Measurements from ENCODE around the gene SCO1. TPM values are rescaled to one million over a fixed set of nuclear protein-coding genes. Genes with fewer than 3 reads are reported as not detected.

SCO1 gene
- polyA plus RNA-seq, 2 donors: 4.9 to 14.3 TPM

GRCh38 chr17:10666906-10667305 lies 30.4 kb downstream of the SCO1 start:
- H3K27ac ChIP-seq (ENCODE audit: low read depth in 2 of 2, low read length in 1 of 2): no peak overlapping the region
- no peaks in the 10 kb centered on the region for H3K27me3 ChIP-seq (ENCODE audit: control insufficient read depth in 1 of 2, insufficient read depth in 2 of 2, low read length in 2 of 2)
- H3K9me3 ChIP-seq (ENCODE audit: control insufficient read depth in 2 of 2, insufficient read depth in 1 of 2, low read depth in 1 of 2, low read length in 1 of 2): no peaks in the 10 kb centered on the region
- H3K4me1 ChIP-seq (ENCODE audit: control insufficient read depth in 2 of 2, insufficient read depth in 2 of 2, low read length in 1 of 2): no peaks in the 10 kb centered on the region
- no peaks in the 10 kb centered on the region for H3K36me3 ChIP-seq (ENCODE audit: control insufficient read depth in 2 of 2, insufficient read depth in 2 of 2, low read length in 1 of 2)
- WGBS, 2 donors: 80 to 84% methylated on average over 5 of the region's 5 CpGs
- H3K4me3 ChIP-seq (ENCODE audit: low read depth in 1 of 2, low read length in 2 of 2): no peak overlapping the region

DNA sequence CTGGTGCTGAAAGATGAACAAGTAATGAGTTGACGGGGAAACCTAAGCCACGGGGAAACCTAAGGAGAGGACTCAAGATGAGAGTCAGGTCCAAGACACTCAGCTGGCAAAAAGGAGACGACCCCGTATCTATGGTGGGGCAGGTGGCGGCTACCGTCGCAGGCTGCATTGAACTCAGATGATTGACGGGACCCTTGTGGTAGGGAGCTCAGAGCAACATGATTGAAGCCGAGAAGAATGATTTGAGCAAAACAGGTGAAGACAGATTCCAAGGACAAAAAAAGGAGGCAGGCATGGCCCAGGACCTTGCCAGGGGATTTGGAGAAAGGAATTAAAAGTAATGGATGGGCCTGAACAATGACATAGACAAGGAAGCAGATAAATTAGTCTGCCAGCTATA lies 32.8 kb downstream of the SCO1 start:
- Histone ChIP-seq H3K36me3 (ENCODE audit: control insufficient read depth in 2 of 2, insufficient read depth in 2 of 2, low read length in 1 of 2) (peaks cover 0 to 5% of the 10 kb centered on the region in 2 donors), H3K4me1 (ENCODE audit: control insufficient read depth in 2 of 2, insufficient read depth in 2 of 2, low read length in 1 of 2) (no peaks in the 10 kb centered on the region), H3K27ac (ENCODE audit: low read depth in 2 of 2, low read length in 1 of 2) (no peak overlapping the region), H3K4me3 (ENCODE audit: low read depth in 1 of 2, low read length in 2 of 2) (no peak overlapping the region), H3K27me3 (ENCODE audit: control insufficient read depth in 1 of 2, insufficient read depth in 2 of 2, low read length in 2 of 2) (no peaks in the 10 kb centered on the region), H3K9me3 (ENCODE audit: control insufficient read depth in 2 of 2, insufficient read depth in 1 of 2, low read depth in 1 of 2, low read length in 1 of 2) (no peaks in the 10 kb centered on the region)
- 86 to 88% methylated on average over 9 of the region's 9 CpGs for WGBS, 2 donors

- H3K4me1 ChIP-seq (ENCODE audit: control insufficient read depth in 2 of 2, insufficient read depth in 2 of 2, low read length in 1 of 2): no peaks in the 10 kb centered on the region
- WGBS, 2 donors: 90 to 92% methylated on average over 6 of the region's 6 CpGs
- H3K27ac ChIP-seq (ENCODE audit: low read depth in 2 of 2, low read length in 1 of 2): no peak overlapping the region
- no peaks in the 10 kb centered on the region for H3K27me3 ChIP-seq (ENCODE audit: control insufficient read depth in 1 of 2, insufficient read depth in 2 of 2, low read length in 2 of 2)
- no peaks in the 10 kb centered on the region for H3K9me3 ChIP-seq (ENCODE audit: control insufficient read depth in 2 of 2, insufficient read depth in 1 of 2, low read depth in 1 of 2, low read length in 1 of 2)
- peaks cover 0 to 6% of the 10 kb centered on the region in 2 donors for H3K36me3 ChIP-seq (ENCODE audit: control insufficient read depth in 2 of 2, insufficient read depth in 2 of 2, low read length in 1 of 2)
- no peak overlapping the region for H3K4me3 ChIP-seq (ENCODE audit: low read depth in 1 of 2, low read length in 2 of 2)
Observed at GRCh38 chr17:10663231-10663630, 34.1 kb downstream of the SCO1 start.

GRCh38 chr17:10661437-10661836 lies 35.9 kb downstream of the SCO1 start:
- Histone ChIP-seq H3K9me3 (ENCODE audit: control insufficient read depth in 2 of 2, insufficient read depth in 1 of 2, low read depth in 1 of 2, low read length in 1 of 2) (no peaks in the 10 kb centered on the region), H3K36me3 (ENCODE audit: control insufficient read depth in 2 of 2, insufficient read depth in 2 of 2, low read length in 1 of 2) (peaks cover 0 to 6% of the 10 kb centered on the region in 2 donors), H3K4me1 (ENCODE audit: control insufficient read depth in 2 of 2, insufficient read depth in 2 of 2, low read length in 1 of 2) (no peaks in the 10 kb centered on the region), H3K27me3 (ENCODE audit: control insufficient read depth in 1 of 2, insufficient read depth in 2 of 2, low read length in 2 of 2) (no peaks in the 10 kb centered on the region), H3K27ac (ENCODE audit: low read depth in 2 of 2, low read length in 1 of 2) (no peak overlapping the region), H3K4me3 (ENCODE audit: low read depth in 1 of 2, low read length in 2 of 2) (no peak overlapping the region)
- WGBS, 2 donors: 91 to 93% methylated on average over 10 of the region's 10 CpGs

DNA sequence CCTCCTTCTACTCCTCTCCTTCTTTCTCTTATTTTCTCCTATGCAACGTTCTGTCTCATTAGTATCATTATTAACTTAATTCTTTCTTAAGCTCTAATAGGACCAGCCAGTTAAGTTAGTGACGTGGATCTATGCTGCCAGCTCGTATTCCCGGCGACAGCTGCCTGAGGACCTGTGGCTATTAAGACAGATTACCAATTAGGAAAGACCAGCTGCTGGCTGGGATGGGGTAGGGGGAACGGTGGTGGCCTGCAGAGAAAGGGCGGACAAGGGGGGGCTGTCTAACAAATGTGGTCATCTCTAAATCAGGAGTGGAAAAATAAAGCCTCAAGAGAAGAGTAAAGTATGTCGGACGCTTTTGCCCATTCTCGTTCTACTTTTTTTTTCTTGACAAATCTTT lies 39.5 kb downstream of the SCO1 start:
- Histone ChIP-seq H3K27ac (ENCODE audit: low read depth in 2 of 2, low read length in 1 of 2) (no peak overlapping the region), H3K9me3 (ENCODE audit: control insufficient read depth in 2 of 2, insufficient read depth in 1 of 2, low read depth in 1 of 2, low read length in 1 of 2) (no peaks in the 10 kb centered on the region), H3K27me3 (ENCODE audit: control insufficient read depth in 1 of 2, insufficient read depth in 2 of 2, low read length in 2 of 2) (no peaks in the 10 kb centered on the region), H3K4me3 (ENCODE audit: low read depth in 1 of 2, low read length in 2 of 2) (no peak overlapping the region), H3K36me3 (ENCODE audit: control insufficient read depth in 2 of 2, insufficient read depth in 2 of 2, low read length in 1 of 2) (peaks cover 0 to 6% of the 10 kb centered on the region in 2 donors), H3K4me1 (ENCODE audit: control insufficient read depth in 2 of 2, insufficient read depth in 2 of 2, low read length in 1 of 2) (no peaks in the 10 kb centered on the region)
- 79% methylated on average over 10 of the region's 10 CpGs for WGBS, 2 donors

- H3K9me3 ChIP-seq (ENCODE audit: control insufficient read depth in 2 of 2, insufficient read depth in 1 of 2, low read depth in 1 of 2, low read length in 1 of 2): no peaks in the 10 kb centered on the region
- no peaks in the 10 kb centered on the region for H3K4me1 ChIP-seq (ENCODE audit: control insufficient read depth in 2 of 2, insufficient read depth in 2 of 2, low read length in 1 of 2)
- no peaks in the 10 kb centered on the region for H3K27me3 ChIP-seq (ENCODE audit: control insufficient read depth in 1 of 2, insufficient read depth in 2 of 2, low read length in 2 of 2)
- WGBS, 2 donors: 82 to 85% methylated on average over 15 of the region's 15 CpGs
- peaks cover 0 to 6% of the 10 kb centered on the region in 2 donors for H3K36me3 ChIP-seq (ENCODE audit: control insufficient read depth in 2 of 2, insufficient read depth in 2 of 2, low read length in 1 of 2)
- H3K4me3 ChIP-seq (ENCODE audit: low read depth in 1 of 2, low read length in 2 of 2): no peak within 1 kb of the TSS
- H3K27ac ChIP-seq (ENCODE audit: low read depth in 2 of 2, low read length in 1 of 2): no peak within 1 kb of the TSS
Observed at GRCh38 chr17:10657148-10657547, 40.2 kb downstream of the SCO1 start, which contains the start of gene MYH3. MYH3 (minus strand) TSS chr17:10657309; CDS start chr17:10655064, 2,245 bp downstream.

DNA sequence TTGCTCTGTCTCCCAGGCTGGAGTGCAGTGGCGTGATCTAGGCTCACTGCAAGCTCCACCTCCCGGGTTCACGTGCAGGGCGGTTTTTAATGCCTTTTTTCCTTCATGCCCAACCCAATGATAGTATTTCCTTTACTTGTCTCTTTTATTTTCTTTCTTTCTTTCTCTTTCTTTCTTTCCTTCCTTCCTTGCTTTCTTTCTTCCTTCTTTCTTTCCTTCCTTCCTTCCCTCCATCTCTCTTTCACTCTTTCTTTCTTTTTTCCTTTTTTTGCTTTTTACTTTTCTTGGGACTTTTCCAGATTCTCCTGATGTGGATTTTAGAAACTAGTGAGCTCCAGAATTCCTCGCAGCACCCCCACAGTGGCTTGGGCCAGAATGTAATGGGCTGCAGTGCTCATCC lies 43.3 kb downstream of the SCO1 start:
- Histone ChIP-seq H3K27ac (ENCODE audit: low read depth in 2 of 2, low read length in 1 of 2) (no peak overlapping the region), H3K27me3 (ENCODE audit: control insufficient read depth in 1 of 2, insufficient read depth in 2 of 2, low read length in 2 of 2) (no peaks in the 10 kb centered on the region), H3K9me3 (ENCODE audit: control insufficient read depth in 2 of 2, insufficient read depth in 1 of 2, low read depth in 1 of 2, low read length in 1 of 2) (no peaks in the 10 kb centered on the region), H3K4me3 (ENCODE audit: low read depth in 1 of 2, low read length in 2 of 2) (no peak overlapping the region), H3K36me3 (ENCODE audit: control insufficient read depth in 2 of 2, insufficient read depth in 2 of 2, low read length in 1 of 2) (no peaks in the 10 kb centered on the region), H3K4me1 (ENCODE audit: control insufficient read depth in 2 of 2, insufficient read depth in 2 of 2, low read length in 1 of 2) (no peaks in the 10 kb centered on the region)
- 72 to 86% methylated on average over 5 of the region's 5 CpGs for WGBS, 2 donors

- Histone ChIP-seq H3K9me3 (ENCODE audit: control insufficient read depth in 2 of 2, insufficient read depth in 1 of 2, low read depth in 1 of 2, low read length in 1 of 2) (no peaks in the 10 kb centered on the region), H3K4me1 (ENCODE audit: control insufficient read depth in 2 of 2, insufficient read depth in 2 of 2, low read length in 1 of 2) (no peaks in the 10 kb centered on the region), H3K4me3 (ENCODE audit: low read depth in 1 of 2, low read length in 2 of 2) (no peak overlapping the region), H3K27ac (ENCODE audit: low read depth in 2 of 2, low read length in 1 of 2) (no peak overlapping the region), H3K36me3 (ENCODE audit: control insufficient read depth in 2 of 2, insufficient read depth in 2 of 2, low read length in 1 of 2) (no peaks in the 10 kb centered on the region), H3K27me3 (ENCODE audit: control insufficient read depth in 1 of 2, insufficient read depth in 2 of 2, low read length in 2 of 2) (no peaks in the 10 kb centered on the region)
- WGBS, 2 donors: 63 to 67% methylated on average over 11 of the region's 11 CpGs
Observed at GRCh38 chr17:10652984-10653659, 44.2 kb downstream of the SCO1 start.

DNA sequence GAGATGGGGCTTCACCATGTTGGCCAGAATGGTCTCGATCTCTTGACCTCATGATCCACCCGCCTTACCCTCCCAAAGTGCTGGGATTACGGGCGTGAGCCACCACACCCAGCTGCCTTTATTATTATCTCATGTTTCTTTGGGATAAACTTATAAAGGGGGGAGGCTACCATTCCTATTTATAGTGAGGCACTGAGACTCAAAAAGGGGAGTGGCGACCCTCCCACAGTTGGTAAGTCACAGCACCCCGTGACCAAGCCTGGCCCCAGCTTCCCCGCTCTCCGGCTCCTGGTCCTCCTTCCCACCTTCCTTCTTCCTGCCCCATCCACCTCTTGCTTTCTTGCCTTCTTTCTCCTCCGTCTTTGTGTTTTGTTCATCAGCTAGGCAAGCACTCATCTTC lies 45.4 kb downstream of the SCO1 start:
- Histone ChIP-seq H3K9me3 (ENCODE audit: control insufficient read depth in 2 of 2, insufficient read depth in 1 of 2, low read depth in 1 of 2, low read length in 1 of 2) (no peaks in the 10 kb centered on the region), H3K36me3 (ENCODE audit: control insufficient read depth in 2 of 2, insufficient read depth in 2 of 2, low read length in 1 of 2) (no peaks in the 10 kb centered on the region), H3K4me3 (ENCODE audit: low read depth in 1 of 2, low read length in 2 of 2) (no peak overlapping the region), H3K27ac (ENCODE audit: low read depth in 2 of 2, low read length in 1 of 2) (no peak overlapping the region), H3K27me3 (ENCODE audit: control insufficient read depth in 1 of 2, insufficient read depth in 2 of 2, low read length in 2 of 2) (no peaks in the 10 kb centered on the region), H3K4me1 (ENCODE audit: control insufficient read depth in 2 of 2, insufficient read depth in 2 of 2, low read length in 1 of 2) (no peaks in the 10 kb centered on the region)
- WGBS, 2 donors: 75 to 86% methylated on average over 9 of the region's 9 CpGs

- Histone ChIP-seq H3K36me3 (ENCODE audit: control insufficient read depth in 2 of 2, insufficient read depth in 2 of 2, low read length in 1 of 2) (no peaks in the 10 kb centered on the region), H3K4me1 (ENCODE audit: control insufficient read depth in 2 of 2, insufficient read depth in 2 of 2, low read length in 1 of 2) (no peaks in the 10 kb centered on the region), H3K4me3 (ENCODE audit: low read depth in 1 of 2, low read length in 2 of 2) (no peak overlapping the region), H3K9me3 (ENCODE audit: control insufficient read depth in 2 of 2, insufficient read depth in 1 of 2, low read depth in 1 of 2, low read length in 1 of 2) (no peaks in the 10 kb centered on the region), H3K27me3 (ENCODE audit: control insufficient read depth in 1 of 2, insufficient read depth in 2 of 2, low read length in 2 of 2) (no peaks in the 10 kb centered on the region), H3K27ac (ENCODE audit: low read depth in 2 of 2, low read length in 1 of 2) (no peak overlapping the region)
- WGBS, 2 donors: 89 to 90% methylated on average over 5 of the region's 5 CpGs
Observed at GRCh38 chr17:10649602-10650001, 47.7 kb downstream of the SCO1 start.
